RCC 7860 (cell line): ENCODE results near the gene CARD9.

Source experiments
- DNase-seq: peaks from one replicate; pipeline ENCODE4 v3.0.0-alpha.2; 2015; ENCODE audit warnings: low spot score
- FAIRE-seq: peaks from 2 replicates; lab custom pipeline; 2012; peaks lifted over from hg19 to GRCh38; lab: Jason Lieb, UNC

Gene CARD9

GRCh38 chr9:136401173-136401922 is 27.9 kb upstream of the CARD9 start:
- FAIRE-seq, result no peak
- DNase-seq, result no peak

- no peak for FAIRE-seq
- peak; percentile 79 for DNase-seq
Observed at GRCh38 chr9:136400038-136400834, 26.8 kb upstream of the CARD9 start, which contains the start of gene SNAPC4. Gene SNAPC4 (minus strand): TSS chr9:136400170. CDS start chr9:136398428, 1,742 bp downstream.

GRCh38 chr9:136399176-136400037 is 25.9 kb upstream of the CARD9 start:
- DNase-seq, result peak; percentile 45
- no peak for FAIRE-seq

GRCh38 chr9:136398286-136398685 is 24.8 kb upstream of the CARD9 start:
- FAIRE-seq, result no peak

GRCh38 chr9:136397643-136398042 is 24.2 kb upstream of the CARD9 start:
- FAIRE-seq, result no peak
- DNase-seq, result no peak

More at GRCh38 chr9:136398286-136398685, 24.8 kb upstream of the CARD9 start:
- DNase-seq, result no peak

- FAIRE-seq (no peak), DNase-seq (no peak)
Observed at GRCh38 chr9:136396219-136396515, 22.7 kb upstream of the CARD9 start.

- no peak for DNase-seq
- FAIRE-seq, result no peak
Observed at GRCh38 chr9:136395345-136396218, 22.1 kb upstream of the CARD9 start.

- FAIRE-seq, result no peak
Observed at GRCh38 chr9:136395020-136395340, 21.5 kb upstream of the CARD9 start.

GRCh38 chr9:136394312-136395019 is 21.0 kb upstream of the CARD9 start:
- no peak for DNase-seq
- FAIRE-seq, result no peak

More at GRCh38 chr9:136395020-136395340, 21.5 kb upstream of the CARD9 start:
- DNase-seq, result no peak

GRCh38 chr9:136393531-136393930 is 20.1 kb upstream of the CARD9 start:
- no peak for FAIRE-seq
- DNase-seq, result no peak

GRCh38 chr9:136392538-136393449 is 19.3 kb upstream of the CARD9 start:
- FAIRE-seq, result no peak

GRCh38 chr9:136391737-136392537 is 18.5 kb upstream of the CARD9 start:
- DNase-seq (no peak), FAIRE-seq (no peak)

More at GRCh38 chr9:136392538-136393449, 19.3 kb upstream of the CARD9 start:
- no peak for DNase-seq

GRCh38 chr9:136389396-136389795 is 15.9 kb upstream of the CARD9 start:
- FAIRE-seq (no peak), DNase-seq (no peak)

GRCh38 chr9:136387217-136387616 is 13.7 kb upstream of the CARD9 start:
- DNase-seq, result no peak
- FAIRE-seq, result no peak

GRCh38 chr9:136386018-136386417 is 12.5 kb upstream of the CARD9 start:
- no peak for DNase-seq
- FAIRE-seq, result no peak

- DNase-seq (no peak), FAIRE-seq (no peak)
Observed at GRCh38 chr9:136385015-136385414, 11.5 kb upstream of the CARD9 start.

GRCh38 chr9:136383436-136383835 is 10.0 kb upstream of the CARD9 start:
- no peak for FAIRE-seq
- no peak for DNase-seq

- no peak for DNase-seq
- FAIRE-seq, result no peak
Observed at GRCh38 chr9:136381966-136382513, 8.6 kb upstream of the CARD9 start.
